ENCODE results near the gene PHC3.

PHC3 gene

GRCh38 chr3:170109579-170110293 lies 71.8 kb downstream of the PHC3 start:
- 0 out of 2 replicates have a peak, but pooled peaks cover 5% of the 10 kb centered on the region for H3K36me3 ChIP-seq (ENCODE audit: insufficient read depth)
- H3K4me2 ChIP-seq = no peak overlapping the region
- no peak overlapping the region for H2AFZ ChIP-seq (ENCODE audit: low read depth)
- no peak overlapping the region for H3K4me3 ChIP-seq (IDR thresholded peaks at IDR 0.05; ENCODE audit: insufficient read depth, low read depth, low read length)
- H4K20me1 ChIP-seq (ENCODE audit: insufficient read depth) = no peaks in the 10 kb centered on the region
- H3K9ac ChIP-seq = no peak overlapping the region
- no peak overlapping the region for H3K27ac ChIP-seq
- H3K79me2 ChIP-seq (ENCODE audit: insufficient read depth, low read depth) = no peaks in the 10 kb centered on the region
- no peaks in the 10 kb centered on the region for H3K27me3 ChIP-seq (ENCODE audit: insufficient read depth, low read depth)
- H3K4me1 ChIP-seq (ENCODE audit: low read depth, poor library complexity, severe bottlenecking) = no peaks in the 10 kb centered on the region
- no peak for TF ChIP-seq CTCF (conservative IDR thresholded peaks at IDR 0.05; ENCODE audit: low read depth, low read length)

GRCh38 chr3:170108955-170109354 lies 72.6 kb downstream of the PHC3 start:
- Histone ChIP-seq H3K79me2 (ENCODE audit: insufficient read depth, low read depth) (no peaks in the 10 kb centered on the region), H3K9ac (no peak overlapping the region), H3K4me3 (IDR thresholded peaks at IDR 0.05; ENCODE audit: insufficient read depth, low read depth, low read length) (no peak overlapping the region), H3K4me2 (no peak overlapping the region), H3K27ac (no peak overlapping the region), H3K36me3 (ENCODE audit: insufficient read depth) (0 out of 2 replicates have a peak, but pooled peaks cover 5% of the 10 kb centered on the region), H2AFZ (ENCODE audit: low read depth) (no peak overlapping the region), H3K27me3 (ENCODE audit: insufficient read depth, low read depth) (no peaks in the 10 kb centered on the region), H3K4me1 (ENCODE audit: low read depth, poor library complexity, severe bottlenecking) (no peaks in the 10 kb centered on the region), H4K20me1 (ENCODE audit: insufficient read depth) (no peaks in the 10 kb centered on the region)
- no peak for TF ChIP-seq CTCF (conservative IDR thresholded peaks at IDR 0.05; ENCODE audit: low read depth, low read length)

GRCh38 chr3:170107941-170108340 lies 73.6 kb downstream of the PHC3 start:
- no peak for TF ChIP-seq CTCF (conservative IDR thresholded peaks at IDR 0.05; ENCODE audit: low read depth, low read length)
- 0 out of 2 replicates have a peak, but pooled peaks cover 5% of the 10 kb centered on the region for H3K36me3 ChIP-seq (ENCODE audit: insufficient read depth)

GRCh38 chr3:170102431-170102830 lies 79.1 kb downstream of the PHC3 start:
- Histone ChIP-seq H3K36me3 (ENCODE audit: insufficient read depth) (peaks cover 5% of the 10 kb centered on the region; the same call in 1 of the 2 replicates), H3K9ac (no peak overlapping the region), H3K4me2 (no peak overlapping the region), H4K20me1 (ENCODE audit: insufficient read depth) (no peaks in the 10 kb centered on the region), H2AFZ (ENCODE audit: low read depth) (no peak overlapping the region), H3K4me1 (ENCODE audit: low read depth, poor library complexity, severe bottlenecking) (peaks cover 18% of the 10 kb centered on the region), H3K27me3 (ENCODE audit: insufficient read depth, low read depth) (no peaks in the 10 kb centered on the region), H3K79me2 (ENCODE audit: insufficient read depth, low read depth) (no peaks in the 10 kb centered on the region), H3K27ac (no peak overlapping the region), H3K4me3 (IDR thresholded peaks at IDR 0.05; ENCODE audit: insufficient read depth, low read depth, low read length) (no peak overlapping the region)
- no peak for TF ChIP-seq CTCF (conservative IDR thresholded peaks at IDR 0.05; ENCODE audit: low read depth, low read length)

More at GRCh38 chr3:170107941-170108340, 73.6 kb downstream of the PHC3 start:
- no peaks in the 10 kb centered on the region for H4K20me1 ChIP-seq (ENCODE audit: insufficient read depth)
- H3K4me2 ChIP-seq = no peak overlapping the region
- no peaks in the 10 kb centered on the region for H3K79me2 ChIP-seq (ENCODE audit: insufficient read depth, low read depth)
- H3K4me1 ChIP-seq (ENCODE audit: low read depth, poor library complexity, severe bottlenecking) = no peaks in the 10 kb centered on the region
- no peak overlapping the region for H3K27ac ChIP-seq
- no peak overlapping the region for H2AFZ ChIP-seq (ENCODE audit: low read depth)
- no peak overlapping the region for H3K9ac ChIP-seq
- no peaks in the 10 kb centered on the region for H3K27me3 ChIP-seq (ENCODE audit: insufficient read depth, low read depth)
- H3K4me3 ChIP-seq (IDR thresholded peaks at IDR 0.05; ENCODE audit: insufficient read depth, low read depth, low read length) = no peak overlapping the region

Measured in KMS-11 (cell line).